Measurements from ENCODE around the gene PMPCA.

PMPCA gene

GRCh38 chr9:136397643-136398042 lies 12.8 kb upstream of the PMPCA start:
- Histone ChIP-seq H4K8ac (ENCODE audit: low read length) (no peak overlapping the region), H2AFZ (ENCODE audit: low read depth, low read length) (no peak overlapping the region), H2BK12ac (ENCODE audit: low read length in 2 of 2) (no peak overlapping the region), H3K23ac (ENCODE audit: low read length in 2 of 2) (no peak overlapping the region), H3K4me3 (ENCODE audit: insufficient read depth in 1 of 2, low read depth in 1 of 2, low read length in 2 of 2) (no peak overlapping the region), H2BK5ac (ENCODE audit: low read depth, low read length, poor library complexity, severe bottlenecking) (no peak overlapping the region), H3K4me1 (ENCODE audit: control insufficient read depth, insufficient read depth, low read depth, low read length) (peaks cover 18% of the 10 kb centered on the region), H3K4ac (ENCODE audit: low read depth in 1 of 2, low read length in 2 of 2) (no peak overlapping the region), H3K14ac (ENCODE audit: low read length in 2 of 2) (no peak overlapping the region), H3K27me3 (ENCODE audit: control insufficient read depth in 1 of 2, insufficient read depth in 1 of 2, low read length in 2 of 2) (no peaks in the 10 kb centered on the region), H2BK120ac (ENCODE audit: low read depth, low read length) (no peak overlapping the region), H4K91ac (ENCODE audit: low read length) (no peak overlapping the region), H3K27ac (ENCODE audit: low read length, poor library complexity, severe bottlenecking) (no peak overlapping the region), H2BK15ac (ENCODE audit: low read depth, poor library complexity, severe bottlenecking) (no peak overlapping the region), H3K36me3 (ENCODE audit: control insufficient read depth in 1 of 2, insufficient read depth in 2 of 2, low read depth in 1 of 2, low read length in 2 of 2) (peaks cover 57 to 76% of the 10 kb centered on the region in 2 experiments), H3K9ac (ENCODE audit: low read length) (no peak overlapping the region), H3K79me1 (replicated peaks; ENCODE audit: low read length, poor library complexity, severe bottlenecking) (peaks cover 47% of the 10 kb centered on the region), H3K18ac (ENCODE audit: low read depth in 1 of 2, low read length in 2 of 2) (no peak overlapping the region), H2AK5ac (ENCODE audit: low read length, severe bottlenecking) (no peak overlapping the region), H3K4me2 (ENCODE audit: low read length, poor library complexity, severe bottlenecking) (no peak overlapping the region), H3K9me3 (ENCODE audit: control insufficient read depth, low read length) (no peaks in the 10 kb centered on the region)
- WGBS: 87% methylated on average over 3 of the region's 6 CpGs
- no peak for DNase-seq

GRCh38 chr9:136398286-136398685 lies 12.2 kb upstream of the PMPCA start:
- Histone ChIP-seq H2BK12ac (ENCODE audit: low read length in 2 of 2) (no peak overlapping the region), H3K4me2 (ENCODE audit: low read length, poor library complexity, severe bottlenecking) (no peak overlapping the region), H3K23ac (ENCODE audit: low read length in 2 of 2) (no peak overlapping the region), H3K14ac (ENCODE audit: low read length in 2 of 2) (no peak overlapping the region), H3K18ac (ENCODE audit: low read depth in 1 of 2, low read length in 2 of 2) (no peak overlapping the region), H2BK120ac (ENCODE audit: low read depth, low read length) (no peak overlapping the region), H3K27me3 (ENCODE audit: control insufficient read depth in 1 of 2, insufficient read depth in 1 of 2, low read length in 2 of 2) (no peaks in the 10 kb centered on the region), H3K9me3 (ENCODE audit: control insufficient read depth, low read length) (no peaks in the 10 kb centered on the region), H3K36me3 (ENCODE audit: control insufficient read depth in 1 of 2, insufficient read depth in 2 of 2, low read depth in 1 of 2, low read length in 2 of 2) (peaks cover 53 to 72% of the 10 kb centered on the region in 2 experiments), H3K4me3 (ENCODE audit: insufficient read depth in 1 of 2, low read depth in 1 of 2, low read length in 2 of 2) (peak overlapping the region in 1 of 2 experiments; percentile 96), H2BK15ac (ENCODE audit: low read depth, poor library complexity, severe bottlenecking) (no peak overlapping the region), H2BK5ac (ENCODE audit: low read depth, low read length, poor library complexity, severe bottlenecking) (no peak overlapping the region), H2AFZ (ENCODE audit: low read depth, low read length) (no peak overlapping the region), H4K8ac (ENCODE audit: low read length) (no peak overlapping the region), H3K4ac (ENCODE audit: low read depth in 1 of 2, low read length in 2 of 2) (no peak overlapping the region), H2AK5ac (ENCODE audit: low read length, severe bottlenecking) (no peak overlapping the region), H4K91ac (ENCODE audit: low read length) (no peak overlapping the region), H3K4me1 (ENCODE audit: control insufficient read depth, insufficient read depth, low read depth, low read length) (peaks cover 18% of the 10 kb centered on the region), H3K27ac (ENCODE audit: low read length, poor library complexity, severe bottlenecking) (no peak overlapping the region), H3K9ac (ENCODE audit: low read length) (peak overlapping the region; percentile 93), H3K79me1 (replicated peaks; ENCODE audit: low read length, poor library complexity, severe bottlenecking) (peaks cover 41% of the 10 kb centered on the region)
- DNase-seq: no peak
- 97% methylated on average over 12 of the region's 12 CpGs for WGBS

- Histone ChIP-seq H3K18ac (ENCODE audit: low read depth in 1 of 2, low read length in 2 of 2) (peak overlapping the region; percentile 14 to 83), H4K8ac (ENCODE audit: low read length) (peak overlapping the region; percentile 93), H3K4me2 (ENCODE audit: low read length, poor library complexity, severe bottlenecking) (peak overlapping the region; percentile 63), H3K14ac (ENCODE audit: low read length in 2 of 2) (peak overlapping the region in 1 of 2 experiments; percentile 91), H3K4me3 (ENCODE audit: insufficient read depth in 1 of 2, low read depth in 1 of 2, low read length in 2 of 2) (peak overlapping the region; percentile 95 to 96), H3K27ac (ENCODE audit: low read length, poor library complexity, severe bottlenecking) (no peak overlapping the region), H3K9me3 (ENCODE audit: control insufficient read depth, low read length) (no peaks in the 10 kb centered on the region), H4K91ac (ENCODE audit: low read length) (peak overlapping the region; percentile 61), H2AK5ac (ENCODE audit: low read length, severe bottlenecking) (no peak overlapping the region), H3K4me1 (ENCODE audit: control insufficient read depth, insufficient read depth, low read depth, low read length) (peaks cover 18% of the 10 kb centered on the region), H2BK120ac (ENCODE audit: low read depth, low read length) (peak overlapping the region; percentile 74), H3K36me3 (ENCODE audit: control insufficient read depth in 1 of 2, insufficient read depth in 2 of 2, low read depth in 1 of 2, low read length in 2 of 2) (peaks cover 57 to 72% of the 10 kb centered on the region in 2 experiments), H2BK12ac (ENCODE audit: low read length in 2 of 2) (peak overlapping the region in 1 of 2 experiments; percentile 75), H2BK15ac (ENCODE audit: low read depth, poor library complexity, severe bottlenecking) (no peak overlapping the region), H3K9ac (ENCODE audit: low read length) (peak overlapping the region; percentile 93), H3K4ac (ENCODE audit: low read depth in 1 of 2, low read length in 2 of 2) (peak overlapping the region; percentile 42 to 69), H3K27me3 (ENCODE audit: control insufficient read depth in 1 of 2, insufficient read depth in 1 of 2, low read length in 2 of 2) (no peaks in the 10 kb centered on the region), H3K79me1 (replicated peaks; ENCODE audit: low read length, poor library complexity, severe bottlenecking) (peaks cover 38% of the 10 kb centered on the region), H2AFZ (ENCODE audit: low read depth, low read length) (no peak overlapping the region), H3K23ac (ENCODE audit: low read length in 2 of 2) (no peak overlapping the region), H2BK5ac (ENCODE audit: low read depth, low read length, poor library complexity, severe bottlenecking) (no peak overlapping the region)
- peak; percentile 59 for DNase-seq
- WGBS: 7% methylated on average over 47 of the region's 67 CpGs
Observed at GRCh38 chr9:136399176-136400037, 11.1 kb upstream of the PMPCA start.

- Histone ChIP-seq H3K14ac (ENCODE audit: low read length in 2 of 2) (peak within 1 kb of the TSS in 1 of 2 experiments; percentile 91), H2AK5ac (ENCODE audit: low read length, severe bottlenecking) (no peak within 1 kb of the TSS)
Observed at GRCh38 chr9:136400038-136400834, 10.2 kb upstream of the PMPCA start, which contains the start of gene SNAPC4. Gene SNAPC4 (minus strand): TSS chr9:136400170. CDS start chr9:136398428, 1,742 bp downstream.

More at GRCh38 chr9:136400038-136400834, 10.2 kb upstream of the PMPCA start, which contains the start of gene SNAPC4:
- H3K4ac ChIP-seq (ENCODE audit: low read depth in 1 of 2, low read length in 2 of 2): peak within 1 kb of the TSS; percentile 69 to 70
- peak within 1 kb of the TSS; percentile 74 for H2BK120ac ChIP-seq (ENCODE audit: low read depth, low read length)
- peak within 1 kb of the TSS; percentile 93 for H3K9ac ChIP-seq (ENCODE audit: low read length)
- WGBS: 14% methylated on average over 71 of the region's 71 CpGs
- no peak within 1 kb of the TSS for H2BK5ac ChIP-seq (ENCODE audit: low read depth, low read length, poor library complexity, severe bottlenecking)
- no peaks in the 10 kb centered on the region for H3K27me3 ChIP-seq (ENCODE audit: control insufficient read depth in 1 of 2, insufficient read depth in 1 of 2, low read length in 2 of 2)
- H3K4me1 ChIP-seq (ENCODE audit: control insufficient read depth, insufficient read depth, low read depth, low read length): peaks cover 18% of the 10 kb centered on the region
- H3K36me3 ChIP-seq (ENCODE audit: control insufficient read depth in 1 of 2, insufficient read depth in 2 of 2, low read depth in 1 of 2, low read length in 2 of 2): peaks cover 59 to 72% of the 10 kb centered on the region in 2 experiments
- peak within 1 kb of the TSS; percentile 60 for H2BK15ac ChIP-seq (ENCODE audit: low read depth, poor library complexity, severe bottlenecking)
- no peak within 1 kb of the TSS for H2AFZ ChIP-seq (ENCODE audit: low read depth, low read length)
- H3K4me3 ChIP-seq (ENCODE audit: insufficient read depth in 1 of 2, low read depth in 1 of 2, low read length in 2 of 2): peak within 1 kb of the TSS; percentile 95 to 96
- H4K91ac ChIP-seq (ENCODE audit: low read length): peak within 1 kb of the TSS; percentile 61
- H3K23ac ChIP-seq (ENCODE audit: low read length in 2 of 2): no peak within 1 kb of the TSS
- H3K27ac ChIP-seq (ENCODE audit: low read length, poor library complexity, severe bottlenecking): no peak within 1 kb of the TSS
- no peaks in the 10 kb centered on the region for H3K9me3 ChIP-seq (ENCODE audit: control insufficient read depth, low read length)
- H3K4me2 ChIP-seq (ENCODE audit: low read length, poor library complexity, severe bottlenecking): peak within 1 kb of the TSS; percentile 63
- peaks cover 36% of the 10 kb centered on the region for H3K79me1 ChIP-seq (replicated peaks; ENCODE audit: low read length, poor library complexity, severe bottlenecking)
- peak; percentile 83 for DNase-seq
- H2BK12ac ChIP-seq (ENCODE audit: low read length in 2 of 2): peak within 1 kb of the TSS in 1 of 2 experiments; percentile 75
- H4K8ac ChIP-seq (ENCODE audit: low read length): peak within 1 kb of the TSS; percentile 95
- H3K18ac ChIP-seq (ENCODE audit: low read depth in 1 of 2, low read length in 2 of 2): peak within 1 kb of the TSS; percentile 26 to 83
